ENCODE data around the gene COG6.

The COG6 gene

GRCh38 chr13:39682788-39683187 lies 27.3 kb downstream of the COG6 start:
- DNase-seq = no peak

DNA sequence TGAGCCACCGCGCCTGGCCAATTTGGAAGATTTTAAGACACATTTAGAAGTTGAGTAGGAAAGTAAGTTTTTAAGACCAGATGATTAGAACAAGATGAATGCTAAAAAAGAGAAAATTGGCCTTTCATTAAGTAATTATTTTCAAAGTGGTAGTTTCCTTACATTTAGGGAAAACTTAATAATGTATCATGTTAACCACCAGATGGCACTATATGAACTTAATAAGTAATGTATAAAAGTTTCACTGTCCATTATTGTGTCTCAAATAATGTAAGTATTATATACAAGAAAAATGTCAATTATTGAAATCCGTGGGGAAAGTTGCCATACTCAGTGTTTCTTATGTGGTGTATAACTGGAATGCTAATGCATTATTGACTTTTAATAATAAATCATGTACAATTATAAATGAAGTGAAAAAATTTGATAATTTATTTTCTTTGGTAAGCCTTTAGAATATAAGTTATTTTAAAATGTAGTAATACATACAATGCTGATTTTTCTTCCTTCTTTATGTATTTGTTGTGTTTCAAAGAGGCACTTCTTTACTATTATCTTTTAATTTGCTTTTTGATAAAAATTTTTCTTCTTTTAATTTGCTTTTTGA lies 29.2 kb downstream of the COG6 start:
- DNase-seq = no peak

DNA sequence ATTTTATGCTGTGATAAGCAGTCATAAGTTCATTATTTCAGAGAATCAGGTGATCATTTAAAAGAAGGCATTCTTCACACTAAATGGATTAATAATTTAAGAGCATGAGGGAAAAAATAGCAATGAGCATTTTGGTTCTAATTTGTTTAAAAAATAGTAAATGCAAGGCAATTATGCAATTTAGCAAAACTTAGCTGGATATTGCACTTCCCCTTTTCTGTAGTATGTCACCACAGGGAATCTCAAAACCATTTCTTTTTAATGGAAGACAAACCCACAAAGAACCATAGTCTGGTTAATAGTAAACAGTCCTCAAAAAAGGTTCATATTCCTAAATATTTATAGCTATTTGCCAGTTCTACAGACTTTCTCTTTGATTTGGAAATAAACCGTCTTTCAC lies 30.2 kb downstream of the COG6 start:
- no peak for DNase-seq

DNA sequence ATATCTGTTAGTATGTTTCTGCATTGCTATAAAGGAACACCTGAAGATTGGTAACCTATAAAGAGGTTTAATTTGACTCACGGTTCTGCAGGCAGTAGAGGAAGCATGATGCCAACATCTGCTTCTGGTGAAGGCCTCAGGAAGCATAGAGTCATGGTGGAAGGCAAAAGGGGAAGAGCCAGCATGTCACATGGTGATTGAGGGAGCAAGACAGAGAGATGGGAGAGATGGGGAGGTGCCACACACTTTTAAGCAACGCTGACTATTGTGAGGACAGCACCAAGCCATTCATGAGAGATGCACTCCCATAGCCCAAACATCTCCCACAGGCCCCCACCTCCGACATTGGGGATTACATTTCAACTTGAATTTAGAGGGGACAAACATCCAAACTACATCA lies 32.8 kb downstream of the COG6 start:
- no peak for DNase-seq

DNA sequence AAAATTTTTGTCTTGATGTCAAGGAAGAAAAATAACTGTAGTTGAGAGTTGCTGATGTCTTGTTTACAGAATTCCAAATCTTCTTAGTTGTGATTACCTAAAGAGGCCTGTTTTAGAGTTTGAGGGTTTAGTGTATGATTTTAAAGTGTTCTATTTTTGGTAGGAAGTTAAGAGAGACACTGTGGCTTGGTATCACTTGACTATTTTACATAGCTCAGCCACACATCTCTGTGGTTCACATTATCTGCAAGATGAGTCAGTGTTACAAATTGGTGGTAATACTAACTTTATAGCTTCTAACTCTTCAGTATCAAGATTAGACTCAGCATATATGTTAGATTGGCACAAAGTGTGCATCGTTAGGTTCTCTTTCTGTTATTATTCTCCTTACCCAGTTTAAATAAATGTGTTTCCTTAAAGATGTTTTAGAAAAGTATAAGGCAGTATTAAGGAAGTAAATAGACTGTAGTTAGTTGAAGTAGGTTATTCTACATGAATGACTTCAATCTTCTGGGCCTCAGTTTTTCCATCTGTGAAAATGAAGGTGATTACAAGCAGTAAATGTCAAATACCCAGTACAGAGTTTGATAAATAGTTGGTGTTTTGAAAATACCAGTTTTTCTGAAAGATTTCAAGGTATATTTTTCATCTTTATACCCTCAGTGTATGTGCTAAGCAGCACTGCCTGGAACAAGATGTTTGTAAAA lies 33.4 kb downstream of the COG6 start:
- no peak for DNase-seq

DNA sequence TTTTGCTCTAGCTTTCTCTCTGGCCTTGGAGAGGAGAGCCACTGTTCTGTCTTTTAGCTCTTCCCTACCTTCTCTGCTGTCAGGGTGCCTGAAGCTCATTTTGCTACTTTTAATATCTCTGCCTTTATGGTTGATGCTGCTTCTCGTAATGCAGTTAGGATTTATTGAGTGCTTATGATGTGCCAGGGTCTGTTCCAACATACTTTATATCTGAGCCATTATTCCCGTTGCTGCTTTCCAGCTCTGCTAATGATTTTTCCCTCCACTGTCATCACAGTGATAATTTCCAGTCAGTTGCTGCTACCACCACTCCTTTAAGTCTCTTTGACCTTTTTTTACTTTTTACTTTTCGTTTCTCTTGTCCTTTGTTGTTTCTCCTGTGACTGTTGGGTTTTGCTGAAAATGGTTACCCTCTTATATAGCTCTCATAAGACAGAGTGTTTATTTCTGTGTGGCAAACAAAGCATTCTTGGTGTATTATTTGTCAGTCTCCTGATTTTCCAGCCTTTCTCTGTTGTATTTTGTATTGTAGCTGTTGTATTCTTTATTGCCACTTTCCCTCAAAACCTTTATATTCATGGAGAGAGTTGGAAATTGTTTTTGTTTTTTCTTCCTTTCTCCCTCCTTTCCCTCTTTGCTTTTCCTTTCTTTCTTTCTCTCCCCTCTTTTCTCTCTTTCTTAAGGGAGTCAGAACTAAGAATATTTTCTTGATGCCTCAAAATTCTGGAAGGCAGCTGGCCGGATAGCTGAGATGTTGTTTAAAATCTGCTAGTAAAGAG lies 37.4 kb downstream of the COG6 start:
- no peak for DNase-seq

GRCh38 chr13:39699274-39699673 lies 43.8 kb downstream of the COG6 start:
- DNase-seq = no peak

GRCh38 chr13:39712626-39713025 lies 57.2 kb downstream of the COG6 start:
- no peak for DNase-seq

GRCh38 chr13:39729156-39729555 lies 73.7 kb downstream of the COG6 start:
- DNase-seq = no peak

DNA sequence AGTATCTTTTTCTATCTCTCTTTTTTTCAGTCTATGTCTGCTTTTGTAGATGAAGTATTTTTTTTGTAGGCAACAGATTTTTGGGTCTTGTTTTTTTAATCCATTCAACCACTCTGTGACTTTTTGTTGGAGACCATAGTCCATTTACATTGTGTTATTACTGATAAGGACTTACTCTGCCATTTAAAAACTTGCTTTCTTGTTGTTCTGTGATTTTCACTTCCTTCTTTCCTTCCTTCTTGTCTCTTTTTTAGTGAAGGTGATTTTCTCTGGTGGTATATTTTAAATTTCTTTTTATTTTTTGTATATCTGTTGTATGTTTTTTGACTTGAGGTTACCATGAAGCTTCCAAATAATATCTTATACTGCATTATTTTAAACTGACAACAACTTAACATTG lies 79.5 kb downstream of the COG6 start:
- no peak for DNase-seq

GRCh38 chr13:39737047-39737446 lies 81.6 kb downstream of the COG6 start:
- DNase-seq = no peak

- no peak for DNase-seq
Measured at GRCh38 chr13:39740761-39741160, 85.3 kb downstream of the COG6 start.

GRCh38 chr13:39748961-39749360 lies 93.5 kb downstream of the COG6 start:
- no peak for DNase-seq

GRCh38 chr13:39749528-39749927 lies 94.1 kb downstream of the COG6 start:
- DNase-seq = no peak

GRCh38 chr13:39751805-39752204 lies 96.3 kb downstream of the COG6 start:
- DNase-seq = no peak

GRCh38 chr13:39760521-39760920 lies 105.1 kb downstream of the COG6 start:
- no peak for DNase-seq

GRCh38 chr13:39765801-39766463 lies 110.5 kb downstream of the COG6 start:
- DNase-seq = peak; percentile 9

- DNase-seq = no peak
Measured at GRCh38 chr13:39766464-39767158, 111.1 kb downstream of the COG6 start.

DNA sequence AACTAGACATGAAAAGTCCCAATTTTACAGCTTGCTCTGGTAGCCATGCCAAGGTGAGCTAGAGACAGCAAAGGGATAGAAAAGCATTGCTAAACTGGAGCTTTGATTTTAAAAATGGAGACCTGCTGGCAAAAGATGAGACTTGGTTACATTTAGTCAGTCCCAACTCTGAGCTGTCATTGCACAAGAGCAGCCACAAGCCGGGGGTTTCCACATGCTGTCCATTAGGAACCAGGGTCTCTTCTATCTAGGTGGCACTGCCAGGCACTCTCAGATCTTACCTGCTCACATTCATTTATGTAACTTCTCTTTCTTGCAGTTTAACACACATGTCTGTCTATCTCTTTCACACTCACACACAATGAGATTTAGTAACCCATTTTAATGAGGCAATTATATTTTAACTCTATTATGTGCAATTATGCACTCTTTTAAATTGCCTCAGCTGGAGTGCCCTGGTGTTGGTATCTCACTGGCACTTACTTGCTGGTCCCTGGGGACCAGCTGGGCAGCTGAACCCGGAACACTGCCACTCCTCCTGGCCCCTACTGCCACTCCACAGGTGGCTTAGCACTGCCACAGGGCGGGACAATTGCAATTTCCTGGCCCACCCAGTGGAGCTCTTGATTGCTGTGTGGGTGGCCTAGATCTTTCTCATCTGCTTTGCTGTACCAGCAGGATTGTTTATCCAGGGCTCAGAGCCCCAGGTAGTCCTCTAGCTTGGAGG lies 112.5 kb downstream of the COG6 start:
- no peak for DNase-seq

- no peak for DNase-seq
Measured at GRCh38 chr13:39768962-39769361, 113.5 kb downstream of the COG6 start.

DNA sequence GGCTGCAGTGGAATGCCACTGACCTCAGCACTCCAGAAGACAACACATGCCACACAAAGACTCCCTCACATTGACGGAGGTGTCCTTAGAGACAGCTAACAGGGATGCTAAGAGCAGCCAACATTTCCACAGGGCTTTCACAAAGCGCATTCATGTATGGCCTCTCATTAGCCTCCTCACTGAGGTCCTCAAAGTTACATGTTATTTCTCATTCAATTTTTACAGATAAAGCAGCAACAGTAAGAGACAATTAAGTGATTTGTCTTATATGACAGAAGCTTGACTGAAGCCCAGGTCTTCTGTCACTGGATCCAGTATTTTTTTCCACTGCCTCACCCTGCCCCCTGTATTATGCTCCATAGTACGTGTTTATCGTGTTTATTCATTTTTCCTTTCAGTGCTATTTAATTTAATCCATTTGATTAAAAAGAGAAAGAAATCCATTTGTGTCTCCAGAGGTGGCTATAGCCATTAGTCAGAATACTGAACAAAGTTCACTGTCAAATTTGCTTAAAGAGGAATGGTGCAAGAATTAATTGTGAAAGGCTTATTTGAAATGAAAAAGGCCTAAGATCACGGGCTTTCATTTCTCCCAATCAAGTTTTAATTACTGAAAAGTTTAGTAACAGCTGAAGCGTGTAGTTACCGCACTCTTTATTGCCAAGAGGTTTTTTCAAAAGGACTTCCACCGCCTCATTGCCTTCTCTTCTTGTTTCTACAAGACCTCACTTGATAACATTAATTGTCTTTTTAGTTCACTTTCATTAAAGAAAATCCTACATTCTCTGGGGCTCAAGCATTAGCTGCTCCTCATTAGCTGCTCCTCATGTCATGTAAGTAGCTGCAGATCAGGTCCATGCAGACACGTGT lies 115.0 kb downstream of the COG6 start:
- DNase-seq = no peak

All from activated CD4-positive, alpha-beta T cell treated with anti-CD3 and anti-CD28 coated beads for 1 hour (primary cell).